ENCODE data around the gene GOLGA6L10.
"Not testable (repeated sequence)": the region's sequence is repeated elsewhere in the genome, so short reads cannot be mapped to it uniquely, and the experiment has no call there.

GOLGA6L10 gene

DNA sequence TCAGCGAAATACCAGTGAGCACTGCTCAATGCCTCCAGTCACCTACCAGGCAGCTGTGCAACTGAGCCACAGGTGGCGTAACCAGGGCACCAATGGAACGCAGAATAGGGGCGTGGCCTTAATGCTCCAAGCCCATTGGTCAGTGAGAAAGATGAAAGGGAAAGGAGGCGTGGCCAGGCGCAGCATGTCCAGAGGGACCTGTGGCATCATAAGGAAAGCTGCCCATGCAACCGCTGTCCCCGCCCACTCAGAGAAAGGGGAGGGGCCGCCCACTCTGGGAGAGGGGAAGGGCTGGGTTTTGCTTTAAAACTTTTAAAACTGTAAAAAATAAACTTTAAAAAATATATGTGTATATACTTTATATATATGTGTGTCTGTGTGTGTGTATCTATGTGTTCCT, at the start of gene GOLGA6L10:
TSS of gene GOLGA6L10 (minus strand) at position 101 of the 400 bp plus-strand sequence. CDS start at position 1, 100 bp downstream.
- DNase-seq, result not testable (repeated sequence)

GRCh38 chr15:82398785-82399184, 49.5 kb upstream of the GOLGA6L10 start:
- no peak for DNase-seq

DNA sequence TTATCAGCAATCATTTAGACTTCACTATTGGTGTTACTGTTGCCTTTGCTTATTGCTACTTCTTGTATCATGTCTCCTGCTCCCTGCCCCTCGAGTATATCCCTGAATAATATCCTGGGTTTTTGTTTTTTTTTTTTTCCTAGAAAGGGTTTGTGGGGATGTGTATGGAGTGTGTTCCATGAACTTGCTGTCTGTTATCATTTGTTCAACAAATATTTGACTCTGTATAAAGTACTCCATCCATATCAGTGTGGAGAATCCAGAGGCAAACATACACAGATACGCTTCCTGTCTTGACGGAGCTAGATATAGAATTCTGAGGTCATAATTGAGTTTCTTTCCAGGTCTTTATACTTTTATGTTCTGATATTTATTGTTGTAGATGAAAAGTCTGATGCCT, 48.5 kb upstream of the GOLGA6L10 start:
- DNase-seq, result no peak

- DNase-seq, result not testable (repeated sequence)
Observed at GRCh38 chr15:82395788-82396187, 46.5 kb upstream of the GOLGA6L10 start.

- DNase-seq, result no peak
Observed at GRCh38 chr15:82393671-82394070, 44.4 kb upstream of the GOLGA6L10 start.

DNA sequence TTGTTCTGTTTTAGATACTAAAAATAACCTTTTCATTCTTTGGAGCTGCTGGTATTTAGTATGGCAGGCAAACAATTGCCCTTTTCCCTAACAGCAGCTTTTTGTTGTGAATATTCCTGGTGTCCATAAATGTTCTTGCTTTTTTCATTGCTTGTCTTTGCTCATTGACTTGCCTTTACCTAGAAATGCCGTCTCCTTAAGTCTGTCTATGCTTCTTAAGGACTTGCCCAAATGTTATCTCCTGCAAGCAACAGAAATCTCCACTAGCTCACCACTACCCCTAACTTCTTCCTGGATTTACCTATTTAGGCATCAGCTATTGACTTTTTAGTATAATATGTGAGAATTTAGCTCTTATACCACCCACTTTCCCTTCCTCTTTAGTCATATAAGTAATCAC, 42.8 kb upstream of the GOLGA6L10 start:
- not testable (repeated sequence) for DNase-seq

GRCh38 chr15:82390152-82390551, 40.9 kb upstream of the GOLGA6L10 start:
- DNase-seq, result not testable (repeated sequence)

DNA sequence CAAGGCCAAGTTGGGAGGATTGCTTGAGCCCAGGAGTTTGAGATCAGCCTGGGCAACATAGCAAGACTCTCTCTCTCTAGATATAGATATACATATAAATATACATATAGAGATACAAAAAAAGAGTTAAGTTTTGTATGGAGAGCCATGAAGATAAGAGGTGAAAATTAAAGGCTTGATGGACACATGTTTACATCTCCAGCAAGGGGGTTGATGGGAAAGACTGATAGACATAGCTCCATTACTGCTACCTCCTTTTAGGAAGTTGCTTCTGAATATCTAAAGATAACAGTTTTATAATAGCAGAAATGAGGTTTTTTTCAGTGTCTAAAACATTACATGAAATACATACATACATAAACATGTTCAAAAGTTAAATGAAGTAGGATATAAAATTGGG, 37.9 kb upstream of the GOLGA6L10 start:
- not testable (repeated sequence) for DNase-seq

DNA sequence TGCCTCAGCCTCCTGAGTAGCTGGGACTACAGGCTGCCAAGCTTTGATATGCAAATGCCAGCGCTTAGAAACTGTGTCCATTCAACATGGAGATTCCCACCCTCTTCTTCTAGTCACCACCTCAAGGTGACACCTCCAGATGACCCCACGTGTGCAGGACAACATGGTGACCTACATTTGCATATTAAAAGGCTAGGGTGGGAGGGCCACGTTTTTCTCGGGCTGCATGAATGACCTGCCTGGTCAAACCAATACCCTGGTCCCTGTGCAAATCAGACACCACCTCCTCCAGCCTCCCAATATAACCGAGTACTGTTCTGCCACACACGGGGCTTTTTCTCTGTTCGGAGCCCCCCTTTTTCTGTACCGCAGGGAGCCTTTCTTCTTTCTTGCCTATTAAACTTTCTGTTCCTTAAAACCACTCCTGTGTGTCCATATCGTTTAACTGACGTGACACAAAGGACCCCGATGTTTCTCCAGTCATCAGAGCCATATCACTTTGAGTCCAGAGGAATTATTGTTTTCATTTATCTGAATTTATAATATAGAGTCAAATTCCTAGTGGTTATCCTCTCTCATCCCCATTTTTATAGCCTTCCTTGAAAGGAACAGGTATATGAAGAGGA, 32.2 kb upstream of the GOLGA6L10 start:
- DNase-seq, result not testable (repeated sequence)

DNA sequence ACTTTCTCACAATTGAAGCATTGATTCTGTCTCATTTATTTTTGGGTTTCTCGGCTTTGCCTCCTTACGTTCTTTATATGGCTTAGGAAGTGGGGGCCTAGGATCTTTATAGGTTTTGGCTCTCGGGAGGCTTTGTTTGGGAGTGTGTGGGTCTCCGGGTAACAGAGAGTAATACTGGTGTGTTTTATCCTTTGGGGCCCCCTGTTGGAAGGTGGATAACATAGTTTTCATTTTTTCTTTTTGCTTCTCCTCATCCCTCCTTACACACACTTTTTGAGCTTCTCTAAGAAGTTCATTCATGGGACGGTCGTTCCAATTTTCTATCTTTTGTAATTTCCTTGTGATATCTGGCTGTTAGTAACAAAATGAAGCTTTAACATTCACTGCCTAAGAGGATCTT, 30.3 kb upstream of the GOLGA6L10 start:
- DNase-seq, result not testable (repeated sequence)

GRCh38 chr15:82373661-82374060, 24.4 kb upstream of the GOLGA6L10 start:
- DNase-seq, result not testable (repeated sequence)

- DNase-seq, result no peak
Observed at GRCh38 chr15:82371656-82372055, 22.4 kb upstream of the GOLGA6L10 start.

- not testable (repeated sequence) for DNase-seq
Observed at GRCh38 chr15:82367790-82368189, 18.5 kb upstream of the GOLGA6L10 start.

DNA sequence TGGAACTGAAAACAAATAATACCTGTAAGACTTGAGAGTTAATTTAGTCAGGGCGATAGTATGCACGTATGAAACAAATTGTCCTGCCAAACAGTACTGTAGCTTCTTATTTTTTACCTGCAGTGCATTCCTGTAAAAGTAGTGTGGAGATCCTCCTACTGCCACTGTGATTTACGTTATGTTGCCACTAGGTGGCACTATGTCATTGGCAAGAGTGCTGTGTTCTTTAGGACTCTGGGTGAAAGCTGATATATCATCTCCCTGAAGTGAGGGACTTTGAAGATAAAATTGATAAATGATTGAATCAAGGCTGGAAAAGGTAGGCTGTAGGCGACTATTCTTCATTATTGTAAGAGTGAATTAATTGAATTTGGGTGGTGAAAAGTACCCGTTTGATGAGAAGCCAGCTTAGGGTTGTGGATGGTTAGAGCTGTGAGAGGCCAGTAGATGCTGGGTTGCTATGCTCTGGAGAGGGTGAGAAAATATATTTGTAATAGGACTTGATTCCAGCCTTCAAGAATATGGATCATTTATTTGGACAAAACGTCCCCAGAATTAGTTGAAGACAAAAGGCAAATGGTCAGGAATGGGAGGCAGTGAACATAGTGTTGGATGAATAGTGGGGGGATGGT, 16.5 kb upstream of the GOLGA6L10 start:
- peak; percentile 59 for DNase-seq

GRCh38 chr15:82364548-82364947, 15.3 kb upstream of the GOLGA6L10 start:
- DNase-seq, result not testable (repeated sequence)

DNA sequence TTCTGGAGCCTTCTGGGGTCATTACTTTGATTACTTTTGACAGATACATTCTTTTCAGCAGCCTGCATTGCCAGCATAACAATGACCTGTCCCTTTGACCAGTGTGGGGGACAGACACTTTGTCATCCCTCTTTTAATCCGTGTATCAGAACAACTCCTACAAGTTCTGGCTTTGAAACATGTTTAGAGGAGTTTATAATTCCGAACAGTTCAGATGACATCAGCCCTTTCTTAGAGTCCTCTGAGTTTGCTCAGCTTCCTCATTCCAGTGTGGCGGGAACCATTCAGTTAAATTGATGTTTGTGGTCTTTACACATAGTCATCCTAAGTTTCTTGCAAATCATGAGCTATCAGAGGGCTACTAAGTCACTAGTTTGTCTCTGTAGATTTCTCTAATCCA, 13.5 kb upstream of the GOLGA6L10 start:
- not testable (repeated sequence) for DNase-seq

DNA sequence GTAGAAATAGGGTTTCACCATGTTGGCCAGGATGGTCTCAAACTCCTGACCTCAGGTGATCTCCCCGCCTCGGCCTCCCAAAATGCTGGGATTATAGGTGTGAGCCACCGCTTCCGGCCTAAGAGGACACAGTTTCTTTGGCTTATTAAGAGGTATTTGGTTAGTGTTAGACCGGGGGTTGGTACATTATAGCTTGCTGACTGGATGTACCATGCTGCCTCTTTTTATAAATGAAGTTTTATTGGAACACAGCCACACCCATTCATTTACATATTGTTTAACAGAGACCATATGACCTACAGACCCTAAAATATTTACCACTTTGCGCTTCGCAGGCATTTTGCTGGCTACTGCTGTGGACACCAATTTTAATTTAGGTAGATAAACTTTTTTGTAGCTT, 11.3 kb upstream of the GOLGA6L10 start:
- DNase-seq, result not testable (repeated sequence)

- DNase-seq, result not testable (repeated sequence)
Observed at GRCh38 chr15:82355055-82355454, 5.8 kb upstream of the GOLGA6L10 start.

- DNase-seq, result not testable (repeated sequence)
Observed at GRCh38 chr15:82354546-82354945, 5.3 kb upstream of the GOLGA6L10 start.

GRCh38 chr15:82347645-82348044, 1.6 kb downstream of the GOLGA6L10 start:
- not testable (repeated sequence) for DNase-seq

DNA sequence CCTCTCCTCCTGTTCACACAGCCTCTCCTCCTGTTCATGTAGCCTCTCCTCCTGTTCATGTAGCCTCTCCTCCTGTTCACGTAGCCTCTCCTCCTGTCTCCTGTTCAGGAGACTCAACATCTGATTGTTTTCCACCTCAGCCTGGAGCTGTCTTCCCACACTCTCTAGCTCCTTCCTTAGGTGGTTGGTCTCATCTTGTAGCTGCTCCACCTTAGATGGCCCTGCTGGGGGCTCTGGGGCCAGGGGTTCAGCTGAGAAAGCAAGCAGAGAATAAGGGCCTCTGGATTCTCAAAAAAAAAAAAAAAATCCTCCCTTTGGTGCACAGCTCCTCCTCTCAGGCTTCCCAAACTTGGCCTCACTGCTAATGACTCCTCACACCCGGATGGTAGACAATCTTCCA, 4.1 kb downstream of the GOLGA6L10 start:
- not testable (repeated sequence) for DNase-seq

GRCh38 chr15:82344421-82344820, 4.9 kb downstream of the GOLGA6L10 start:
- DNase-seq, result not testable (repeated sequence)

GRCh38 chr15:82343851-82344250, 5.4 kb downstream of the GOLGA6L10 start:
- DNase-seq, result not testable (repeated sequence)

GRCh38 chr15:82342632-82343374, 6.5 kb downstream of the GOLGA6L10 start:
- DNase-seq, result peak; percentile 26

All from stimulated activated CD4-positive, alpha-beta T cell treated with anti-CD3 and anti-CD28 coated beads, Interleukin-4, amount 100 ng/mL, for 24 hours (primary cell).